ENCODE results near the gene ALPK1. TPM values are rescaled to one million over a fixed set of nuclear protein-coding genes. Genes with fewer than 3 reads are reported as not detected.

The ALPK1 gene
- total and polyA plus RNA-seq, 2 of the 8 experiments (the other 6 are each of a cell fraction or from before 2014, with no cell fraction given) = 0.08 to 0.43 TPM

DNA sequence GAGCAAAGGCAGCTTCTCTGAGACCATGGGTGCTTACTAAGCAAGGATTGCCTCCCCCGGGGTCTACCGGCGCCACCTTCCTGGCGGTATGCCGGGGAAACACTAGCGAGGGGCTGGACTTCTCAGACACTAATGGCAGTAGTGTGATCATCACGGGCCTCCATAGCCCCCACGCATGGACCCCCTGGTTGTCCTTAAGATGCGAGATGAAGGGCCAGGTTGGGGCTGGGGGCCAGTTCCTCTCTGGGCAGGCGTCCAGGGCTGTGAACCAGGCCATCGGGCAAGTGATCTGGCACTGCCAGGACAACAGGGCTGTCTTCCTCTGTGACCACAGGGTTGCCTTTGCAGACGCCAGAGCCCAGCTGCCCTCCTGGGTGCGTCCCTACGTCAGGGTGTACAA, 60.7 kb downstream of the ALPK1 start:
- no peak overlapping the region for H2AK5ac ChIP-seq (ENCODE audit: low read depth, low read length)
- no peak overlapping the region for H3K27ac ChIP-seq (ENCODE audit: low read depth, low read length)
- peaks cover 3 to 10% (median 6%) of the 10 kb centered on the region in 4 experiments; a peak in 6 of 7 replicates for H3K4me1 ChIP-seq (replicated peaks in 1 of 4; ENCODE audit: control insufficient read depth in 3 of 4, insufficient read depth in 4 of 4, low read length in 3 of 4)
- no peak overlapping the region for H2BK5ac ChIP-seq (ENCODE audit: low read depth, low read length)
- H3K14ac ChIP-seq (ENCODE audit: insufficient read length) = no peak overlapping the region
- no peak overlapping the region for H2BK12ac ChIP-seq (ENCODE audit: low read depth, low read length)
- WGBS, 2 experiments (ENCODE audit: extremely low coverage in 1 of 2, insufficient coverage in 1 of 2, insufficient read length in 1 of 2, insufficient replicate concordance in 2 of 2, low coverage in 1 of 2, low lambda C conversion rate in 2 of 2, missing lambda C conversion rate in 1 of 2) = 89% methylated on average over 12 of the region's 14 CpGs; no CpG with 5 or more reads in 1 of the 2 experiments
- H3K56ac ChIP-seq (replicated peaks; ENCODE audit: insufficient read length, low read depth, low read length) = no peak overlapping the region
- H4K20me1 ChIP-seq (replicated peaks in 1 of 2; ENCODE audit: control insufficient read depth in 1 of 2, insufficient read depth in 2 of 2, low read length in 2 of 2) = no peaks in the 10 kb centered on the region
- no peak overlapping the region for H2BK15ac ChIP-seq (ENCODE audit: low read length)
- no peak overlapping the region for H2AFZ ChIP-seq (ENCODE audit: low read length)
- ChIA-PET CTCF (ENCODE audit: partially characterized antibody) (interaction anchor here (1.6 to 2.3 kb wide), 5 partner anchors 9 to 29 kb away, joined by 4 to 12 read pairs (median 7); no protein-coding TSS in a partner anchor), POLR2A (ENCODE audit: partially characterized antibody) (interaction anchor here (0.6 kb wide), 1 partner anchor 805 kb away, joined by 3 read pairs; no protein-coding TSS in a partner anchor)
- H4K8ac ChIP-seq (ENCODE audit: extremely low read depth, insufficient read depth, low read length) = no peak overlapping the region
- H3K23me2 ChIP-seq (ENCODE audit: low read depth, low read length) = no peaks in the 10 kb centered on the region
- no peak overlapping the region for H3K4ac ChIP-seq (replicated peaks; ENCODE audit: insufficient read length, low read depth, low read length)
- H3K9ac ChIP-seq (replicated peaks in 1 of 4; ENCODE audit: extremely low read depth in 1 of 4, low read depth in 3 of 4, low read length in 3 of 4) = no peak overlapping the region
- H2BK120ac ChIP-seq (replicated peaks; ENCODE audit: low read depth, low read length) = no peak overlapping the region
- H3K9me3 ChIP-seq (ENCODE audit: insufficient read depth in 2 of 2, low read depth in 1 of 2, low read length in 1 of 2) = no peaks in the 10 kb centered on the region; a peak in 1 of 4 replicates
- no peaks in the 10 kb centered on the region for H3K27me3 ChIP-seq (replicated peaks in 1 of 4; ENCODE audit: control insufficient read depth in 3 of 4, extremely low read depth in 1 of 4, insufficient read depth in 3 of 4, low read length in 3 of 4)
- no peaks in the 10 kb centered on the region for H3K79me1 ChIP-seq (ENCODE audit: low read depth, low read length)
- H3K79me2 ChIP-seq (ENCODE audit: control insufficient read depth in 1 of 2, insufficient read depth in 2 of 2, low read length in 2 of 2) = no peaks in the 10 kb centered on the region
- H4K5ac ChIP-seq (ENCODE audit: insufficient read length, low read depth, low read length) = no peak overlapping the region
- DNase-seq (ENCODE audit: low read depth in 1 of 2, low spot score in 2 of 2) (no peak), FAIRE-seq (no peak)
- no peak overlapping the region for H3K4me2 ChIP-seq (ENCODE audit: insufficient read depth in 1 of 2, low read depth in 2 of 2, low read length in 2 of 2)
- H4K91ac ChIP-seq (replicated peaks; ENCODE audit: insufficient read length, low read length) = no peak overlapping the region
- H3K23ac ChIP-seq (ENCODE audit: insufficient read length) = no peak overlapping the region
- H3K36me3 ChIP-seq (ENCODE audit: control insufficient read depth in 2 of 4, insufficient read depth in 4 of 4, low read length in 3 of 4) = no peaks in the 10 kb centered on the region
- no peak overlapping the region for H3K4me3 ChIP-seq (ENCODE audit: extremely low read depth in 1 of 4, insufficient read depth in 2 of 4, low read depth in 3 of 4, low read length in 4 of 4)
- no peak overlapping the region for H2BK20ac ChIP-seq (ENCODE audit: low read length)
- no peak overlapping the region for H3K18ac ChIP-seq (ENCODE audit: extremely low read depth, low read length)
- TF ChIP-seq BACH1 (IDR thresholded peaks at IDR 0.05; ENCODE audit: low read length) (no peak), SAP30 (IDR thresholded peaks at IDR 0.05; ENCODE audit: insufficient read depth, insufficient replicate concordance, low read length) (no peak), POLR2A (IDR thresholded peaks at IDR 0.05; ENCODE audit: control extremely low read depth in 1 of 2, low read depth in 2 of 2, low read length in 2 of 2) (no peak), CBX8 (IDR thresholded peaks at IDR 0.05; ENCODE audit: borderline replicate concordance, low read depth, low read length) (no peak), SRF (IDR thresholded peaks at IDR 0.05; ENCODE audit: low read depth, low read length) (no peak)
